H1 (cell line): Measurements from ENCODE around the gene LAMA3. TPM values are rescaled to one million over a fixed set of nuclear protein-coding genes. Genes with fewer than 3 reads are reported as not detected.

Experiments used
- CTCF ChIA-PET: fragments of 300-600 bp; sonication (Branson Sonifier 250); formaldehyde crosslinking; loops from one replicate; lab custom pipeline; 2021; ENCODE audit not compliant: partially characterized antibody; lab: Charles Lee
- POLR2A ChIA-PET: fragments of 300-600 bp; sonication (Branson Sonifier 250); formaldehyde crosslinking; loops from one replicate; lab custom pipeline; 2021; ENCODE audit warnings: inconsistent platforms; ENCODE audit not compliant: partially characterized antibody; lab: Charles Lee
- DNase-seq, 2 experiments: peaks; one replicate each; pipeline versions ENCODE4 v3.0.0 to v3.0.0-alpha.2; 2010 to 2022; ENCODE audit warnings: low spot score in 2 of 2, low read depth in 1 of 2, mixed read lengths in 1 of 2
- FAIRE-seq: peaks from 2 replicates; lab custom pipeline; 2011; peaks lifted over from hg19 to GRCh38; lab: Jason Lieb, UNC
- H2AFZ ChIP-seq: 2 replicates; pipeline ENCODE4 v1.8.1; 2012; ENCODE audit warnings: low read length, inconsistent platforms
- H2AK5ac ChIP-seq: 2 replicates; pipeline ENCODE4 v1.6.1; 2013; ENCODE audit warnings: low read depth, low read length
- H2BK120ac ChIP-seq: replicated peaks from 2 replicates; pipeline ENCODE3; 2013; ENCODE audit warnings: low read depth, low read length, inconsistent platforms
- H2BK12ac ChIP-seq: 2 replicates; pipeline ENCODE4 v1.6.1; 2013; ENCODE audit warnings: low read depth, low read length
- H2BK15ac ChIP-seq: 2 replicates; pipeline ENCODE4 v1.6.1; 2013; ENCODE audit warnings: low read length
- H2BK20ac ChIP-seq: 2 replicates; pipeline ENCODE4 v1.6.1; 2013; ENCODE audit warnings: low read length
- H2BK5ac ChIP-seq: 2 replicates; pipeline ENCODE4 v1.6.1; 2013; ENCODE audit warnings: low read depth, low read length
- H3K14ac ChIP-seq: 2 replicates; pipeline ENCODE4 v1.6.1; 2013; ENCODE audit warnings: inconsistent platforms; ENCODE audit not compliant: insufficient read length
- H3K18ac ChIP-seq: 2 replicates; pipeline ENCODE4 v1.6.1; 2013; ENCODE audit warnings: low read length; ENCODE audit errors: extremely low read depth
- H3K23ac ChIP-seq: 2 replicates; pipeline ENCODE4 v1.6.1; 2013; ENCODE audit warnings: inconsistent platforms; ENCODE audit not compliant: insufficient read length
- H3K23me2 ChIP-seq: 2 replicates; pipeline ENCODE4 v1.6.1; 2013; ENCODE audit warnings: low read depth, low read length
- H3K27ac ChIP-seq: 2 replicates; pipeline ENCODE4 v1.6.1; 2011; ENCODE audit warnings: low read depth, low read length, inconsistent platforms
- H3K27me3 ChIP-seq, 4 experiments: replicated peaks in 1 of 4; 1 replicate in 1 of 4; 2 replicates in 3 of 4; pipeline versions ENCODE4 v1.6.1 to v1.8.1; 2011 to 2013; ENCODE audit warnings: low read length in 3 of 4, mild to moderate bottlenecking in 3 of 4, inconsistent platforms in 2 of 4, mixed read lengths in 2 of 4, moderate library complexity in 1 of 4; ENCODE audit not compliant: control insufficient read depth in 3 of 4, insufficient read depth in 3 of 4; ENCODE audit errors: extremely low read depth in 1 of 4
- H3K36me3 ChIP-seq, 4 experiments: 2 replicates each; pipeline versions ENCODE4 v1.6.1 to v1.8.1; 2011 to 2013; ENCODE audit warnings: mild to moderate bottlenecking in 4 of 4, low read length in 3 of 4, moderate library complexity in 2 of 4, control low read depth in 1 of 4, inconsistent platforms in 1 of 4; ENCODE audit not compliant: insufficient read depth in 4 of 4, control insufficient read depth in 2 of 4
- H3K4ac ChIP-seq: replicated peaks from 2 replicates; pipeline ENCODE3; 2013; ENCODE audit warnings: low read length, low read depth, mixed read lengths, inconsistent platforms; ENCODE audit not compliant: insufficient read length
- H3K4me1 ChIP-seq, 4 experiments: replicated peaks in 1 of 4; 1 replicate in 1 of 4; 2 replicates in 3 of 4; pipeline versions ENCODE4 v1.6.1 to v1.8.1; 2011 to 2013; ENCODE audit warnings: low read length in 3 of 4, inconsistent platforms in 2 of 4, mixed read lengths in 1 of 4; ENCODE audit not compliant: insufficient read depth in 4 of 4, control insufficient read depth in 3 of 4
- H3K4me2 ChIP-seq, 2 experiments: 2 replicates each; pipeline versions ENCODE4 v1.6.1 to v1.8.1; 2011 to 2013; ENCODE audit warnings: low read depth in 2 of 2, low read length in 2 of 2, control low read depth in 1 of 2, inconsistent platforms in 1 of 2, mild to moderate bottlenecking in 1 of 2; ENCODE audit not compliant: insufficient read depth in 1 of 2
- H3K4me3 ChIP-seq, 4 experiments: fragments of 200-600, 300-600 bp in 1 of 4; sonication (generic), shearing (Covaris generic), sonication (Bioruptor Twin) in 1 of 4; 2 replicates each; pipeline versions ENCODE4 v1.5.1 to v1.8.1; 2011 to 2016; ENCODE audit warnings: low read length in 4 of 4, low read depth in 3 of 4, control low read depth in 2 of 4, inconsistent platforms in 2 of 4, mild to moderate bottlenecking in 2 of 4, mixed read lengths in 1 of 4, moderate library complexity in 1 of 4; ENCODE audit not compliant: insufficient read depth in 2 of 4; ENCODE audit errors: extremely low read depth in 1 of 4
- H3K56ac ChIP-seq: replicated peaks from 2 replicates; pipeline ENCODE3; 2013; ENCODE audit warnings: low read depth, mild to moderate bottlenecking, mixed read lengths, low read length, inconsistent platforms; ENCODE audit not compliant: insufficient read length
- H3K79me1 ChIP-seq: 2 replicates; pipeline ENCODE4 v1.6.1; 2013; ENCODE audit warnings: low read depth, low read length, control low read depth
- H3K79me2 ChIP-seq, 2 experiments: 2 replicates each; pipeline versions ENCODE4 v1.6.1 to v1.8.1; 2012 to 2013; ENCODE audit warnings: low read length in 2 of 2, mild to moderate bottlenecking in 2 of 2, inconsistent platforms in 1 of 2; ENCODE audit not compliant: insufficient read depth in 2 of 2, control insufficient read depth in 1 of 2
- H3K9ac ChIP-seq, 4 experiments: replicated peaks in 1 of 4; 1 replicate in 1 of 4; 2 replicates in 3 of 4; pipeline versions ENCODE4 v1.6.1 to v1.8.1; 2011 to 2013; ENCODE audit warnings: low read depth in 3 of 4, low read length in 3 of 4, control low read depth in 2 of 4, mild to moderate bottlenecking in 2 of 4, moderate library complexity in 2 of 4, inconsistent platforms in 1 of 4; ENCODE audit errors: extremely low read depth in 1 of 4
- H3K9me3 ChIP-seq, 2 experiments: 2 replicates each; pipeline versions ENCODE4 v1.6.1 to v1.8.1; 2012 to 2013; ENCODE audit warnings: mild to moderate bottlenecking in 2 of 2, moderate library complexity in 2 of 2, control low read depth in 1 of 2, inconsistent platforms in 1 of 2, low read depth in 1 of 2, low read length in 1 of 2, mixed read lengths in 1 of 2; ENCODE audit not compliant: insufficient read depth in 2 of 2
- H4K20me1 ChIP-seq, 2 experiments: replicated peaks in 1 of 2; 2 replicates each; pipeline versions ENCODE3 to v1.8.1; 2011 to 2013; ENCODE audit warnings: inconsistent platforms in 2 of 2, low read length in 2 of 2, mild to moderate bottlenecking in 1 of 2; ENCODE audit not compliant: insufficient read depth in 2 of 2, control insufficient read depth in 1 of 2
- H4K5ac ChIP-seq: 2 replicates; pipeline ENCODE4 v1.6.1; 2013; ENCODE audit warnings: low read length, low read depth, mixed read lengths, inconsistent platforms; ENCODE audit not compliant: insufficient read length
- H4K8ac ChIP-seq: 2 replicates; pipeline ENCODE4 v1.8.0; 2013; ENCODE audit warnings: mild to moderate bottlenecking, moderate library complexity, low read length, inconsistent platforms; ENCODE audit not compliant: insufficient read depth; ENCODE audit errors: extremely low read depth
- H4K91ac ChIP-seq: replicated peaks from 2 replicates; pipeline ENCODE3; 2013; ENCODE audit warnings: low read length, mixed read lengths, inconsistent platforms; ENCODE audit not compliant: insufficient read length
- CEBPB ChIP-seq: IDR thresholded peaks from 2 replicates; pipeline ENCODE4 v1.6.1; 2012; ENCODE audit warnings: low read depth, low read length
- GTF2F1 ChIP-seq: IDR thresholded peaks from 2 replicates; pipeline ENCODE4 v1.6.1; 2012; ENCODE audit warnings: low read depth, low read length, improper control_type of control experiment, borderline replicate concordance
- RAD21 ChIP-seq, 2 experiments: IDR thresholded peaks in 1 of 2; conservative IDR thresholded peaks in 1 of 2; 2 replicates each; pipeline ENCODE4 v1.6.1; 2011; ENCODE audit warnings: low read depth in 2 of 2, low read length in 2 of 2, improper control_type of control experiment in 1 of 2, inconsistent platforms in 1 of 2, mild to moderate bottlenecking in 1 of 2, moderate library complexity in 1 of 2
- SRF ChIP-seq: IDR thresholded peaks from 2 replicates; pipeline ENCODE4 v1.6.1; 2011; ENCODE audit warnings: mild to moderate bottlenecking, low read depth, low read length, moderate library complexity
- TCF12 ChIP-seq: IDR thresholded peaks from 2 replicates; pipeline ENCODE4 v1.6.1; 2011; ENCODE audit warnings: low read depth, mild to moderate bottlenecking, low read length
- WGBS, 2 experiments: shearing (Covaris generic) in 1 of 2; methylation state at CpG; one replicate each; pipeline versions ENCODE4 v1.1.6 to v1.1.7; 2013 to 2015; ENCODE audit warnings: low lambda C conversion rate in 2 of 2, mixed read lengths in 2 of 2, inconsistent platforms in 1 of 2, low coverage in 1 of 2, missing lambda C conversion rate in 1 of 2; ENCODE audit not compliant: insufficient replicate concordance in 2 of 2, insufficient coverage in 1 of 2, insufficient read length in 1 of 2; ENCODE audit errors: extremely low coverage in 1 of 2, missing lambda C conversion rate in 1 of 2; 5-methylcytosine and 5-hydroxymethylcytosine counted together
- polyA plus RNA-seq, 7 experiments: library from polyadenylated mRNA; depleted of rRNA in 3 of 7; stranded (reverse) in 5 of 7; unstranded in 2 of 7; fragments of >200 nt in 5 of 7; fragments of 200-250 nt in 2 of 7; gene quantifications; 1 replicate in 5 of 7; 2 replicates in 1 of 7; 4 replicates in 1 of 7; pipeline versions ENCODE4 v1.2.1 to v1.2.3, GENCODE V29; 2011 to 2013; ENCODE audit warnings: missing spikeins in 2 of 7, mixed read lengths in 2 of 7
- total RNA-seq: library from RNA; stranded (reverse); fragmentation: NEBNext Ultra II Directional; extraction: Animal tissue kit (Norgen Biotek cat#: 25700); gene quantifications from 2 replicates; pipeline ENCODE4 v1.2.1, GENCODE V29; 2021

The LAMA3 gene
- total and polyA plus RNA-seq, 2 of the 8 experiments (the other 6 are each of a cell fraction or from before 2014, with no cell fraction given) = 0.76 to 5.0 TPM

DNA sequence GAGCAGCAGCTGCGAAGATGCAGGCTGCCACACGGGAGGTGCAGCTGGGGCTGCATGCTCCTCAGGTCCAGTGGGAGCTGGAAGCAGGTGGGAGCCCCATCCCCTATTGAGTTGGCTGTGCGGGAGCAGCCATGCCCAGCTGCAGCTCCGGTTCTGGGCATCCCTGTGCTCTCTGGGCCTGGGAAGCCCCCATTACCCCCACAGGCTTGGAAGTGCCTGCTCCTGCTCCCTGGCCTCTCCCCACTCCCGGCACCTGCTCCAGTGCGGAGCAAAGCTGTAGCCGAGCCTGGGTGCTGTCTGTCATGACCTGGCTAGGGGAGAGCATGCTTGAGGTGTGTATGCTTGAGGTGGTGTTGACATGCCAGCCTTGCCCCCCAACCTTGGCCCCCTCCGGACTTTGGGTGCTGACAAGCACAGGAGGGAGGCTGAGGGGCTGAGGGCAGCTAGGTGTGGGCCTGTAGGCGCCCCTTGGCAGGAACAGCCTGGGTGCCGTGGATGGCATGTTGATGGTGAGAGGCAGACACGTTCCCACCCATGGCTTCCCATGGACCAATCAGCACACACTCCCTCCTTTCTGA, 48.0 kb upstream of the LAMA3 start:
- no peaks in the 10 kb centered on the region for H3K27me3 ChIP-seq
- H3K14ac ChIP-seq = no peak overlapping the region
- H4K91ac ChIP-seq = no peak overlapping the region
- ChIA-PET POLR2A (interaction anchor here (0.6 to 1.2 kb wide), 2 partner anchors 96 to 119 kb away, joined by 3 read pairs; no protein-coding TSS in a partner anchor), CTCF (interaction anchor here (0.7 to 4.8 kb wide), 6 partner anchors 10 to 277 kb away, joined by 3 to 27 read pairs (median 4); no protein-coding TSS in a partner anchor)
- TF ChIP-seq CEBPB = no peak
- no peak for TF ChIP-seq SRF
- no peak for TF ChIP-seq RAD21 (IDR thresholded peaks at IDR 0.05 in 1 of 2, conservative IDR thresholded peaks at IDR 0.05 in 1 of 2; ENCODE audit: low read depth in 2 of 2, low read length in 2 of 2)
- no peak for TF ChIP-seq GTF2F1
- TF ChIP-seq TCF12 = no peak
- 90% methylated on average over 10 of the region's 11 CpGs; no CpG with 5 or more reads in 1 of the 2 experiments for WGBS, 2 experiments
- H3K36me3 ChIP-seq = no peaks in the 10 kb centered on the region
- no peak overlapping the region for H2AFZ ChIP-seq
- no peaks in the 10 kb centered on the region for H3K23me2 ChIP-seq
- no peak overlapping the region for H2BK15ac ChIP-seq
- no peak overlapping the region for H3K4ac ChIP-seq
- FAIRE-seq (no peak), DNase-seq (no peak)
- H2AK5ac ChIP-seq = no peak overlapping the region
- H2BK5ac ChIP-seq = no peak overlapping the region
- no peaks in the 10 kb centered on the region for H3K79me2 ChIP-seq
- no peak overlapping the region for H3K18ac ChIP-seq
- H4K20me1 ChIP-seq = no peaks in the 10 kb centered on the region
- H2BK120ac ChIP-seq = no peak overlapping the region
- no peak overlapping the region for H3K9ac ChIP-seq
- H3K4me2 ChIP-seq = no peak overlapping the region
- H2BK20ac ChIP-seq = no peak overlapping the region
- no peak overlapping the region for H4K5ac ChIP-seq
- H3K4me3 ChIP-seq = no peak overlapping the region
- H3K27ac ChIP-seq = no peak overlapping the region
- H3K56ac ChIP-seq = no peak overlapping the region
- peaks cover 0 to 2% (median 0%) of the 10 kb centered on the region in 4 experiments; a peak in 1 of 7 replicates for H3K4me1 ChIP-seq
- no peak overlapping the region for H2BK12ac ChIP-seq
- no peaks in the 10 kb centered on the region for H3K79me1 ChIP-seq
- H3K9me3 ChIP-seq = no peaks in the 10 kb centered on the region
- H3K23ac ChIP-seq = no peak overlapping the region
- H4K8ac ChIP-seq = no peak overlapping the region
